VCaP (cell line): Measurements from ENCODE around the gene WDR38.
A peak's percentile ranks its signal among the peaks of the same experiment; 100 is the strongest.

Source experiments
- H3K27ac ChIP-seq: fragments of 450-650 bp; 2 replicates; pipeline ENCODE4 v1.5.1; 2017
- TF ChIP-seq, protein P1 (sequence below): fragments of 450-650 bp; conservative IDR thresholded peaks from 2 replicates; pipeline ENCODE4 v1.5.1; 2017; ENCODE audit warnings: mild to moderate bottlenecking, moderate library complexity

Gene WDR38

DNA sequence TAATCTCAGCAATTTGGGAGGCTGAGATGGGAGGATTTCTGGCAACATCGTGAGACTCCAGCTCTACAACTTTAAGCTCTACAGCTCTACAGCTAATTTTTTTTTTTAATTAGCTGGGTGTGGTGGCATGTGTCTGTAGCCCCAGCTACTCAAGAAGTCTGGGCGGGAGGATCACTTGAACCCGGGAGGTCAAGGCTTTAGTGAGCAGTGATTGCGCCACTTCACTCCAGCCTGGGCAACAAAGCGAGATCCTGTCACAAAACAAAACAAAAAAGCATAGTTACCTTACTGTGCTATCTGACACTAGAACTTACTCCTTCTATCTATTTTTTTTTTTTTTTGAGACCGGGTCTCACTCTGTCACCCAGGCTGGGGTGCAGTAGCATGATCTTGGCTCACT lies 6.3 kb upstream of the WDR38 start:
- TF ChIP-seq, protein P1, sequence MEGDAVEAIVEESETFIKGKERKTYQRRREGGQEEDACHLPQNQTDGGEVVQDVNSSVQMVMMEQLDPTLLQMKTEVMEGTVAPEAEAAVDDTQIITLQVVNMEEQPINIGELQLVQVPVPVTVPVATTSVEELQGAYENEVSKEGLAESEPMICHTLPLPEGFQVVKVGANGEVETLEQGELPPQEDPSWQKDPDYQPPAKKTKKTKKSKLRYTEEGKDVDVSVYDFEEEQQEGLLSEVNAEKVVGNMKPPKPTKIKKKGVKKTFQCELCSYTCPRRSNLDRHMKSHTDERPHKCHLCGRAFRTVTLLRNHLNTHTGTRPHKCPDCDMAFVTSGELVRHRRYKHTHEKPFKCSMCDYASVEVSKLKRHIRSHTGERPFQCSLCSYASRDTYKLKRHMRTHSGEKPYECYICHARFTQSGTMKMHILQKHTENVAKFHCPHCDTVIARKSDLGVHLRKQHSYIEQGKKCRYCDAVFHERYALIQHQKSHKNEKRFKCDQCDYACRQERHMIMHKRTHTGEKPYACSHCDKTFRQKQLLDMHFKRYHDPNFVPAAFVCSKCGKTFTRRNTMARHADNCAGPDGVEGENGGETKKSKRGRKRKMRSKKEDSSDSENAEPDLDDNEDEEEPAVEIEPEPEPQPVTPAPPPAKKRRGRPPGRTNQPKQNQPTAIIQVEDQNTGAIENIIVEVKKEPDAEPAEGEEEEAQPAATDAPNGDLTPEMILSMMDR: no peak
- no peak overlapping the region for H3K27ac ChIP-seq

DNA sequence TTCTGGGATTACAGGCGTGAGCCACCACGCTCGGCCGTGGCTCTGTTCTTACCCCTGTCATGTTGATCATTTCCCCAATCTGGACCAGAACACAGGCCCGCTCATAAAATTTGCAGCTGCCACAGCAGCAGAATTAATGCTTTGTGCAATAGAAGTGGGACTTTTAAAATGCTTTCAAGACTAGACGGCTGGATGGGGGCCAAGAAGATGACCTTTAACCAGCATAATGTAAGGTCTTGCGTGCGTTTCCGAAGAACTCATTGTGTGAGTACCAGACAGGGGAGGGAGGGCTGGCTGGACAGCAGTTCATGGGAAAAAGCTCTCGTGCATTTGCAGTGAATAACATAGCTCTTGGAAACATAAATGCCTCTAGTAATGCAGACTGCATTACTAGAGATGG lies 3.5 kb upstream of the WDR38 start:
- H3K27ac ChIP-seq: no peak overlapping the region

DNA sequence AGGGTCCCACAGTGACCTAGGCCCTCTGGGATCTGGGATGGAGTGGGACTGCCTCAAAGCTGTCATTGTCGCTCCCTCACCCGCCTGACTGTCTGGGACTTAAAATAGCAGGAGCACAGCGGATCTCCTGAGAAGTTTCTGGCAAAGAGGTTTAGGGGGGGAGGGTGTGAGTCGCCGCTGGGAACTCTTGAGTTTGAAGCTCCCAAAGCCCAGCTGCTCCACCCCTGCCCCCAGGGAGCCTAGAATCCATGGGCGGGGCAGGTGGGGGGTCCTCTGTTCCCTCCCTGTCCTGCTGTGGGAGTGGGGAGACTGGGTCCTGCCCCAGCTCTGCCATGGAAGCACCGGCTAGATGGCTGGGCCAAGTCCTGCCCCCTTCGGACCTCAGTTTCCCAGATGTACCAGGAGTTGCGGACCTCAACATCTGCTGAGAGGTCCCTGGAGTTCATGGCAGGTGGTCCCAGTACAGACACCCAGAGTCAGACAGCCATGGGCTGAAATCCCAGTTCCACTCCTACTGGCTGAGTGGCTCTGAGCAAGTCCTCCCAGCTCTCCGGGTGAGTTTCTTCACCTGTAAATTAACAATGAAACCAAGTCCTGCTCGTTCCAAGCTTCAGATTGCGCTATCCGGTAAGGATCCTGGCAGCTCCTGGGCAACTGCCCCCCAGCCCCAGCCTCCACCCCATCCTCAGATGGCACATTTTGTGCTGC lies 985 bp upstream of the WDR38 start:
- TF ChIP-seq, protein P1: no peak
- peak overlapping the region; percentile 40; the same call in 1 of the 2 replicates for H3K27ac ChIP-seq

More for the DNA sequence above, 3.5 kb upstream of the WDR38 start:
- TF ChIP-seq, protein P1: no peak

DNA sequence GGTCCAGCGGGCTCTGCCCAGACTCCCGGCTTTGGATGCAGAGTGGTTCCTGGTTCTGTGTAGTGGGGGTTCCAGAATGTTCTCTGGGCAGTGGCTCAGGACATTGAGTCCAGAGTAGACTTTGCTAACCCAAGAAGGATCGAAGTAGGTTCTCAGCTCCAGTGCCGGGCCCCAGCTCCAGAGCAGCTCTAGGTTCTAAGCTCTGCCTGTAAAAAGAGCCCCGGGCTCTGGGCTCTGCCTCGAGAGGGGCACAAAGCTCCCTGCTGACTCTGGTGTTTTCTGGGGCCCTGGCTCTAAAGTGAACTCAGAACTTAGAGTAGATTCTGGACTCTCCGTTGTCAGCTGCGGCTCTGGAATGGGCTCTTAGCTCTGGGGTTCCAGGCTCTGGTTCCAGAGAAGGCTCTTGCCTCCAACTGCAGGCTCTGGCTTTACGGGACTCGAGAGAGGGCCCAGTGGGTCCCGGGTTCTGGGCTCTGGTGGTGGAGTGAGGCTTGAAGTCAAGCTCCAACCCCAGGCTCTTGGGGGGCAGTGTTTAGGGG lies 414 bp downstream of the WDR38 start:
- H3K27ac ChIP-seq: peak overlapping the region; percentile 40; the same call in 1 of the 2 replicates
- TF ChIP-seq, protein P1: no peak

DNA sequence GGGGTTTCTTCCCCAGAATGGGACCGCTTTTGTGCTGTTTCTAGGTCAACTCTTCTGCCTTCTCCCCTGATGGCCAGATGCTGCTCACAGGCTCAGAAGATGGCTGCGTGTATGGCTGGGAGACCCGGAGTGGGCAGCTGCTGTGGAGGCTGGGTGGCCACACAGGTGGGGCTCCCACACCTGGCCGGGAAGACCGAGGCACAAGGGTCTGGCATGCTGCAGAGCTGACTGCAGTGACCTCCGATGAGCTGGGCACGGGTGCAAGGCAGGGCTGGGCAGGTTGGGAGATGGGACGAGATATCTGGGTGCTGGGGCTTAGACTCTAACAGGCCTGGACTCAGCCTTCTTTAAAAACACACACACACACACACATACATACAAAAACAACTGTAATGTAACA lies 901 bp downstream of the WDR38 start:
- no peak overlapping the region for H3K27ac ChIP-seq
- TF ChIP-seq, protein P1: no peak

DNA sequence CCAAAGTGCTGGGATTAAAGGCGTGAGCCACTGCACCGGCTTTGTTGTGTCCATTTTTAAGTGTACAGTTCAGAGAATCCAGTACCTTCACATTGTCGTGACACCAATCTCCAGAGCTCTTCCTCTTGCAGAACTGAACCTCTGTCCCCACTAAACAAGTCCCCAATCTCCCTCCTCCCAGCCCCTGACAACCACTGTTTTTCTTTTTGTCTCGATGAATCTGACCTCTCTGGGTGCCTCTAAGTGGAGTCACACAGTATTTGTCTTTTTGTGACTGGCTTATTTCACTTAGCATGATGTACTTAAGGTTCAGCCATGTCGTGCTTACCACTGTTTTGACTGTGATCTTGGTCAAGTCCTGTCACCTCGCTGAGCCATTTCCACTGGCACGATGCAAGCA lies 1.6 kb downstream of the WDR38 start:
- no peak overlapping the region for H3K27ac ChIP-seq
- TF ChIP-seq, protein P1: no peak

DNA sequence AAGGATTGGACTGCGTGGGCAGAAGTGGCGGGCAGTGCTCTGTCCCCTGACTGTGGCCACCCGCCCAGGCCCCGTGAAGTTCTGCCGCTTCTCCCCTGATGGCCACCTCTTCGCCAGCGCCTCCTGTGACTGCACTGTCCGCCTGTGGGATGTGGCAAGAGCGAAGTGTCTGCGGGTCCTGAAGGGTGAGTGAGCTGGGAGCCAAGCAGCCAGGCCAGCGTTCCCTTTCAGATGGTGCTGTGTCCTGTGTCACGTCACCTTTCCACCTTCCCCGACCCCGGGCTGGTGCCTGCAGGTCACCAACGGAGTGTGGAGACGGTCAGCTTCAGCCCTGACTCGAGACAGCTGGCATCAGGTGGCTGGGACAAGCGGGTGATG lies 2.3 kb downstream of the WDR38 start:
- no peak overlapping the region for H3K27ac ChIP-seq
- TF ChIP-seq, protein P1: no peak
